HEK293 (cell line): ENCODE results near the gene DIS3L2.

Experiments
- CTCF ChIA-PET: fragments of 350-600 bp; formaldehyde crosslinking; extraction: SDS; loops from one replicate; lab custom pipeline; 2021; ENCODE audit warnings: antibody characterized with exemption; lab: Yijun Ruan, JAX
- POLR2A ChIA-PET: fragments of 300-600 bp; formaldehyde crosslinking; extraction: SDS; loops from one replicate; lab custom pipeline; 2020; ENCODE audit warnings: antibody characterized with exemption, inconsistent platforms; lab: Yijun Ruan, JAX
- H3K27ac ChIP-seq: fragments of 200-500 bp; sonication (Bioruptor generic); 2 replicates; pipeline ENCODE4 v1.5.1; 2014; ENCODE audit warnings: low read depth, low read length, control low read depth, inconsistent platforms; ENCODE audit errors: extremely low read depth
- H3K36me3 ChIP-seq, 2 experiments: fragments of 200-500 bp in 1 of 2; sonication (Bioruptor generic) in 1 of 2; 1 replicate in 1 of 2; 2 replicates in 1 of 2; pipeline ENCODE4 v1.5.1; 2014 to 2017; ENCODE audit warnings: inconsistent platforms in 2 of 2, low read length in 2 of 2; ENCODE audit not compliant: control insufficient read depth in 2 of 2, insufficient read depth in 1 of 2
- H3K4me1 ChIP-seq: fragments of 200-500 bp; sonication (Bioruptor generic); 2 replicates; pipeline ENCODE4 v1.5.1; 2014; ENCODE audit warnings: mild to moderate bottlenecking, low read length, inconsistent platforms; ENCODE audit not compliant: control insufficient read depth, insufficient read depth
- H3K4me3 ChIP-seq: 2 replicates; pipeline ENCODE4 v1.5.1; 2011; ENCODE audit warnings: low read depth, mild to moderate bottlenecking, control low read depth, low read length, moderate library complexity
- H3K9me3 ChIP-seq: fragments of 200-500 bp; sonication (Bioruptor generic); 2 replicates; pipeline ENCODE4 v1.5.1; 2014; ENCODE audit warnings: low read depth, low read length, inconsistent platforms; ENCODE audit not compliant: control insufficient read depth, insufficient read depth
- ATF2 ChIP-seq: fragments of 450-650 bp; formaldehyde crosslinking; IDR thresholded peaks from 2 replicates; pipeline ENCODE4 v1.5.1; 2016; ENCODE audit warnings: missing biosample characterization, missing genetic modification characterization, low read depth
- ELK4 ChIP-seq: IDR thresholded peaks from 2 replicates; pipeline ENCODE4 v1.6.1; 2011; ENCODE audit warnings: mild to moderate bottlenecking, low read depth, low read length, borderline replicate concordance
- GLIS1 ChIP-seq: fragments of 450-650 bp; formaldehyde crosslinking; IDR thresholded peaks from 2 replicates; pipeline ENCODE4 v1.5.1; 2016; ENCODE audit warnings: missing biosample characterization, missing genetic modification characterization
- GLIS2 ChIP-seq: fragments of 450-650 bp; formaldehyde crosslinking; IDR thresholded peaks from 2 replicates; pipeline ENCODE4 v1.5.1; 2016; ENCODE audit warnings: missing biosample characterization, missing genetic modification characterization
- HOXA7 ChIP-seq: sonication (generic); formaldehyde crosslinking; IDR thresholded peaks from 2 replicates; pipeline ENCODE4 v1.8.1; 2022; ENCODE audit warnings: missing genetic modification reagents, borderline replicate concordance
- HOXD13 ChIP-seq: sonication (generic); formaldehyde crosslinking; IDR thresholded peaks from 2 replicates; pipeline ENCODE4 v1.8.0; 2022; ENCODE audit warnings: missing genetic modification reagents, borderline replicate concordance
- PRDM4 ChIP-seq: fragments of 450-650 bp; formaldehyde crosslinking; IDR thresholded peaks from 2 replicates; pipeline ENCODE4 v1.5.1; 2017; ENCODE audit warnings: missing biosample characterization, missing genetic modification characterization
- REPIN1 ChIP-seq: fragments of 450-650 bp; formaldehyde crosslinking; IDR thresholded peaks from 2 replicates; pipeline ENCODE4 v1.5.1; 2017; ENCODE audit warnings: missing biosample characterization, missing genetic modification characterization, low read depth
- TCF7L2 ChIP-seq: IDR thresholded peaks from 2 replicates; pipeline ENCODE4 v1.6.1; 2011; ENCODE audit warnings: low read depth, mild to moderate bottlenecking, inconsistent platforms, low read length, moderate library complexity, borderline replicate concordance
- ZBTB10 ChIP-seq: fragments of 450-650 bp; formaldehyde crosslinking; IDR thresholded peaks from 2 replicates; pipeline ENCODE4 v1.5.1; 2016; ENCODE audit warnings: missing biosample characterization, missing genetic modification characterization
- ZFP41 ChIP-seq: fragments of 450-650 bp; formaldehyde crosslinking; IDR thresholded peaks from 2 replicates; pipeline ENCODE4 v1.5.1; 2016; ENCODE audit warnings: missing biosample characterization, missing genetic modification characterization, borderline replicate concordance
- ZNF518A ChIP-seq: fragments of 450-650 bp; formaldehyde crosslinking; conservative IDR thresholded peaks from 2 replicates; pipeline ENCODE4 v1.5.1; 2016; ENCODE audit warnings: low read depth, missing biosample characterization, missing genetic modification characterization
- ZNF626 ChIP-seq: fragments of 450-650 bp; sonication (Bioruptor Pico); formaldehyde crosslinking; IDR thresholded peaks from 2 replicates; pipeline ENCODE4 v1.5.1; 2018; ENCODE audit warnings: missing biosample characterization, missing genetic modification characterization, inconsistent platforms

DIS3L2 gene

GRCh38 chr2:232288489-232289030, 327.0 kb downstream of the DIS3L2 start:
- no peaks in the 10 kb centered on the region for H3K9me3 ChIP-seq
- ChIA-PET CTCF (interaction anchor here (0.7 kb wide), 1 partner anchor 37 kb away, joined by 3 read pairs; no protein-coding TSS in a partner anchor), POLR2A (no interaction called here)
- H3K27ac ChIP-seq, result no peak overlapping the region
- H3K4me1 ChIP-seq, result no peaks in the 10 kb centered on the region; the same call in 1 of the 2 replicates
- no peak for TF ChIP-seq ELK4
- no peak for TF ChIP-seq TCF7L2
- TF ChIP-seq ATF2, result no peak
- TF ChIP-seq GLIS1 (tag by site-specific recombination), result no peak
- TF ChIP-seq REPIN1 (tag by site-specific recombination), result no peak
- no peak for TF ChIP-seq ZNF626 (tag by site-specific recombination)
- TF ChIP-seq HOXD13, result no peak
- no peak for TF ChIP-seq HOXA7 (CRISPR knock-in tag)
- H3K4me3 ChIP-seq, result no peak overlapping the region
- no peaks in the 10 kb centered on the region for H3K36me3 ChIP-seq

- CTCF ChIA-PET, result interaction anchor here (0.6 to 1.5 kb wide), 3 partner anchors 92 to 232 kb away, joined by 3 to 4 read pairs (median 3); no protein-coding TSS in a partner anchor
Observed at GRCh38 chr2:232290668-232291067, 329.2 kb downstream of the DIS3L2 start.

More at GRCh38 chr2:232290668-232291067, 329.2 kb downstream of the DIS3L2 start:
- Histone ChIP-seq H3K4me3 (no peak overlapping the region), H3K27ac (no peak overlapping the region), H3K4me1 (no peaks in the 10 kb centered on the region; the same call in 1 of the 2 replicates), H3K36me3 (no peaks in the 10 kb centered on the region), H3K9me3 (no peaks in the 10 kb centered on the region)
- no peak for TF ChIP-seq ZNF518A (tag by site-specific recombination)
- no peak for TF ChIP-seq ZFP41
- no peak for TF ChIP-seq ZBTB10
- no peak for TF ChIP-seq GLIS2 (tag by site-specific recombination)
- no peak for TF ChIP-seq PRDM4 (tag by site-specific recombination)
- POLR2A ChIA-PET, result no interaction called here
